H1 (cell line): Measurements from ENCODE around the gene ELL. TPM values are rescaled to one million over a fixed set of nuclear protein-coding genes. Genes with fewer than 3 reads are reported as not detected.

Experiments
- CTCF ChIA-PET: fragments of 300-600 bp; sonication (Branson Sonifier 250); formaldehyde crosslinking; loops from one replicate; lab custom pipeline; 2021; ENCODE audit not compliant: partially characterized antibody; lab: Charles Lee
- POLR2A ChIA-PET: fragments of 300-600 bp; sonication (Branson Sonifier 250); formaldehyde crosslinking; loops from one replicate; lab custom pipeline; 2021; ENCODE audit warnings: inconsistent platforms; ENCODE audit not compliant: partially characterized antibody; lab: Charles Lee
- DNase-seq, 2 experiments: peaks; one replicate each; pipeline versions ENCODE4 v3.0.0 to v3.0.0-alpha.2; 2010 to 2022; ENCODE audit warnings: low spot score in 2 of 2, low read depth in 1 of 2, mixed read lengths in 1 of 2
- FAIRE-seq: peaks from 2 replicates; lab custom pipeline; 2011; peaks lifted over from hg19 to GRCh38; lab: Jason Lieb, UNC
- H2AFZ ChIP-seq: 2 replicates; pipeline ENCODE4 v1.8.1; 2012; ENCODE audit warnings: low read length, inconsistent platforms
- H2AK5ac ChIP-seq: 2 replicates; pipeline ENCODE4 v1.6.1; 2013; ENCODE audit warnings: low read depth, low read length
- H2BK120ac ChIP-seq: replicated peaks from 2 replicates; pipeline ENCODE3; 2013; ENCODE audit warnings: low read depth, low read length, inconsistent platforms
- H2BK12ac ChIP-seq: 2 replicates; pipeline ENCODE4 v1.6.1; 2013; ENCODE audit warnings: low read depth, low read length
- H2BK15ac ChIP-seq: 2 replicates; pipeline ENCODE4 v1.6.1; 2013; ENCODE audit warnings: low read length
- H2BK20ac ChIP-seq: 2 replicates; pipeline ENCODE4 v1.6.1; 2013; ENCODE audit warnings: low read length
- H2BK5ac ChIP-seq: 2 replicates; pipeline ENCODE4 v1.6.1; 2013; ENCODE audit warnings: low read depth, low read length
- H3K14ac ChIP-seq: 2 replicates; pipeline ENCODE4 v1.6.1; 2013; ENCODE audit warnings: inconsistent platforms; ENCODE audit not compliant: insufficient read length
- H3K18ac ChIP-seq: 2 replicates; pipeline ENCODE4 v1.6.1; 2013; ENCODE audit warnings: low read length; ENCODE audit errors: extremely low read depth
- H3K23ac ChIP-seq: 2 replicates; pipeline ENCODE4 v1.6.1; 2013; ENCODE audit warnings: inconsistent platforms; ENCODE audit not compliant: insufficient read length
- H3K23me2 ChIP-seq: 2 replicates; pipeline ENCODE4 v1.6.1; 2013; ENCODE audit warnings: low read depth, low read length
- H3K27ac ChIP-seq: 2 replicates; pipeline ENCODE4 v1.6.1; 2011; ENCODE audit warnings: low read depth, low read length, inconsistent platforms
- H3K27me3 ChIP-seq, 4 experiments: replicated peaks in 1 of 4; 1 replicate in 1 of 4; 2 replicates in 3 of 4; pipeline versions ENCODE4 v1.6.1 to v1.8.1; 2011 to 2013; ENCODE audit warnings: low read length in 3 of 4, mild to moderate bottlenecking in 3 of 4, inconsistent platforms in 2 of 4, mixed read lengths in 2 of 4, moderate library complexity in 1 of 4; ENCODE audit not compliant: control insufficient read depth in 3 of 4, insufficient read depth in 3 of 4; ENCODE audit errors: extremely low read depth in 1 of 4
- H3K36me3 ChIP-seq, 4 experiments: 2 replicates each; pipeline versions ENCODE4 v1.6.1 to v1.8.1; 2011 to 2013; ENCODE audit warnings: mild to moderate bottlenecking in 4 of 4, low read length in 3 of 4, moderate library complexity in 2 of 4, control low read depth in 1 of 4, inconsistent platforms in 1 of 4; ENCODE audit not compliant: insufficient read depth in 4 of 4, control insufficient read depth in 2 of 4
- H3K4ac ChIP-seq: replicated peaks from 2 replicates; pipeline ENCODE3; 2013; ENCODE audit warnings: low read length, low read depth, mixed read lengths, inconsistent platforms; ENCODE audit not compliant: insufficient read length
- H3K4me1 ChIP-seq, 4 experiments: replicated peaks in 1 of 4; 1 replicate in 1 of 4; 2 replicates in 3 of 4; pipeline versions ENCODE4 v1.6.1 to v1.8.1; 2011 to 2013; ENCODE audit warnings: low read length in 3 of 4, inconsistent platforms in 2 of 4, mixed read lengths in 1 of 4; ENCODE audit not compliant: insufficient read depth in 4 of 4, control insufficient read depth in 3 of 4
- H3K4me2 ChIP-seq, 2 experiments: 2 replicates each; pipeline versions ENCODE4 v1.6.1 to v1.8.1; 2011 to 2013; ENCODE audit warnings: low read depth in 2 of 2, low read length in 2 of 2, control low read depth in 1 of 2, inconsistent platforms in 1 of 2, mild to moderate bottlenecking in 1 of 2; ENCODE audit not compliant: insufficient read depth in 1 of 2
- H3K4me3 ChIP-seq, 4 experiments: fragments of 200-600, 300-600 bp in 1 of 4; sonication (generic), shearing (Covaris generic), sonication (Bioruptor Twin) in 1 of 4; 2 replicates each; pipeline versions ENCODE4 v1.5.1 to v1.8.1; 2011 to 2016; ENCODE audit warnings: low read length in 4 of 4, low read depth in 3 of 4, control low read depth in 2 of 4, inconsistent platforms in 2 of 4, mild to moderate bottlenecking in 2 of 4, mixed read lengths in 1 of 4, moderate library complexity in 1 of 4; ENCODE audit not compliant: insufficient read depth in 2 of 4; ENCODE audit errors: extremely low read depth in 1 of 4
- H3K56ac ChIP-seq: replicated peaks from 2 replicates; pipeline ENCODE3; 2013; ENCODE audit warnings: low read depth, mild to moderate bottlenecking, mixed read lengths, low read length, inconsistent platforms; ENCODE audit not compliant: insufficient read length
- H3K79me1 ChIP-seq: 2 replicates; pipeline ENCODE4 v1.6.1; 2013; ENCODE audit warnings: low read depth, low read length, control low read depth
- H3K79me2 ChIP-seq, 2 experiments: 2 replicates each; pipeline versions ENCODE4 v1.6.1 to v1.8.1; 2012 to 2013; ENCODE audit warnings: low read length in 2 of 2, mild to moderate bottlenecking in 2 of 2, inconsistent platforms in 1 of 2; ENCODE audit not compliant: insufficient read depth in 2 of 2, control insufficient read depth in 1 of 2
- H3K9ac ChIP-seq, 4 experiments: replicated peaks in 1 of 4; 1 replicate in 1 of 4; 2 replicates in 3 of 4; pipeline versions ENCODE4 v1.6.1 to v1.8.1; 2011 to 2013; ENCODE audit warnings: low read depth in 3 of 4, low read length in 3 of 4, control low read depth in 2 of 4, mild to moderate bottlenecking in 2 of 4, moderate library complexity in 2 of 4, inconsistent platforms in 1 of 4; ENCODE audit errors: extremely low read depth in 1 of 4
- H3K9me3 ChIP-seq, 2 experiments: 2 replicates each; pipeline versions ENCODE4 v1.6.1 to v1.8.1; 2012 to 2013; ENCODE audit warnings: mild to moderate bottlenecking in 2 of 2, moderate library complexity in 2 of 2, control low read depth in 1 of 2, inconsistent platforms in 1 of 2, low read depth in 1 of 2, low read length in 1 of 2, mixed read lengths in 1 of 2; ENCODE audit not compliant: insufficient read depth in 2 of 2
- H4K20me1 ChIP-seq, 2 experiments: replicated peaks in 1 of 2; 2 replicates each; pipeline versions ENCODE3 to v1.8.1; 2011 to 2013; ENCODE audit warnings: inconsistent platforms in 2 of 2, low read length in 2 of 2, mild to moderate bottlenecking in 1 of 2; ENCODE audit not compliant: insufficient read depth in 2 of 2, control insufficient read depth in 1 of 2
- H4K5ac ChIP-seq: 2 replicates; pipeline ENCODE4 v1.6.1; 2013; ENCODE audit warnings: low read length, low read depth, mixed read lengths, inconsistent platforms; ENCODE audit not compliant: insufficient read length
- H4K8ac ChIP-seq: 2 replicates; pipeline ENCODE4 v1.8.0; 2013; ENCODE audit warnings: mild to moderate bottlenecking, moderate library complexity, low read length, inconsistent platforms; ENCODE audit not compliant: insufficient read depth; ENCODE audit errors: extremely low read depth
- H4K91ac ChIP-seq: replicated peaks from 2 replicates; pipeline ENCODE3; 2013; ENCODE audit warnings: low read length, mixed read lengths, inconsistent platforms; ENCODE audit not compliant: insufficient read length
- ASH2L ChIP-seq: fragments of 200-600, 300-600 bp; sonication (generic); IDR thresholded peaks from one replicate; pipeline ENCODE4 v1.7.1; 2017; ENCODE audit warnings: low read length
- WGBS, 2 experiments: shearing (Covaris generic) in 1 of 2; methylation state at CpG; one replicate each; pipeline versions ENCODE4 v1.1.6 to v1.1.7; 2013 to 2015; ENCODE audit warnings: low lambda C conversion rate in 2 of 2, mixed read lengths in 2 of 2, inconsistent platforms in 1 of 2, low coverage in 1 of 2, missing lambda C conversion rate in 1 of 2; ENCODE audit not compliant: insufficient replicate concordance in 2 of 2, insufficient coverage in 1 of 2, insufficient read length in 1 of 2; ENCODE audit errors: extremely low coverage in 1 of 2, missing lambda C conversion rate in 1 of 2; 5-methylcytosine and 5-hydroxymethylcytosine counted together
- polyA plus RNA-seq, 7 experiments: library from polyadenylated mRNA; depleted of rRNA in 3 of 7; stranded (reverse) in 5 of 7; unstranded in 2 of 7; fragments of >200 nt in 5 of 7; fragments of 200-250 nt in 2 of 7; gene quantifications; 1 replicate in 5 of 7; 2 replicates in 1 of 7; 4 replicates in 1 of 7; pipeline versions ENCODE4 v1.2.1 to v1.2.3, GENCODE V29; 2011 to 2013; ENCODE audit warnings: missing spikeins in 2 of 7, mixed read lengths in 2 of 7
- total RNA-seq: library from RNA; stranded (reverse); fragmentation: NEBNext Ultra II Directional; extraction: Animal tissue kit (Norgen Biotek cat#: 25700); gene quantifications from 2 replicates; pipeline ENCODE4 v1.2.1, GENCODE V29; 2021
- TF ChIP-seq, protein P1 (sequence below): IDR thresholded peaks from 2 replicates; pipeline ENCODE4 v1.6.1; 2011; ENCODE audit warnings: low read depth, mild to moderate bottlenecking, low read length; ENCODE audit not compliant: insufficient read depth

ELL gene
- total and polyA plus RNA-seq, 2 of the 8 experiments (the other 6 are each of a cell fraction or from before 2014, with no cell fraction given) = 5.2 to 10.5 TPM

DNA sequence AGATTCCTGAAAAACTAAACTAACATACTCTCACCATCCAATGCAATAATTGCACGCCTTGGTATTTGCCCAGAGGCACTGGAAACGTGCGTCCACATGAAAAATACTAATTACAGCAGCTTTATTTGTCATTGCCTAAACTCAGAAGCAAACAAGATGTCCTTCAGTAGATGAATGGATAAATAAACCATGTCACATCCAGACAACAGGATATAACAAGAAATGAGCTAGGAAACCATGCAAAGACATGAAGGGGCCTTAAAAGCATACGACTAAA, 25.0 kb downstream of the ELL start:
- Histone ChIP-seq H2BK15ac (no peak overlapping the region), H4K20me1 (peaks cover 15 to 34% of the 10 kb centered on the region in 2 experiments), H2AFZ (no peak overlapping the region), H4K8ac (no peak overlapping the region), H2BK20ac (no peak overlapping the region), H2BK120ac (no peak overlapping the region), H3K18ac (no peak overlapping the region), H3K14ac (no peak overlapping the region), H3K23ac (no peak overlapping the region), H3K9me3 (no peaks in the 10 kb centered on the region), H3K27ac (no peak overlapping the region), H3K9ac (no peak overlapping the region), H3K79me2 (peaks cover 0 to 41% of the 10 kb centered on the region in 2 experiments; a peak in 3 of 4 replicates), H3K4ac (no peak overlapping the region), H2BK12ac (no peak overlapping the region), H3K79me1 (peaks cover 27% of the 10 kb centered on the region), H4K91ac (no peak overlapping the region), H4K5ac (no peak overlapping the region), H3K56ac (no peak overlapping the region), H2AK5ac (no peak overlapping the region), H3K23me2 (no peaks in the 10 kb centered on the region), H3K4me2 (no peak overlapping the region), H2BK5ac (no peak overlapping the region), H3K36me3 (no peaks in the 10 kb centered on the region), H3K4me1 (peaks cover 0 to 9% (median 2%) of the 10 kb centered on the region in 4 experiments; a peak in 3 of 7 replicates), H3K27me3 (no peaks in the 10 kb centered on the region), H3K4me3 (no peak overlapping the region)
- ChIA-PET CTCF (interaction anchor here (0.6 to 32.9 kb wide), 7 partner anchors 5 to 388 kb away, joined by 3 to 458 read pairs (median 6); partner anchors contain the start of gene ELL), POLR2A (no interaction called here)
- TF ChIP-seq, protein P1, sequence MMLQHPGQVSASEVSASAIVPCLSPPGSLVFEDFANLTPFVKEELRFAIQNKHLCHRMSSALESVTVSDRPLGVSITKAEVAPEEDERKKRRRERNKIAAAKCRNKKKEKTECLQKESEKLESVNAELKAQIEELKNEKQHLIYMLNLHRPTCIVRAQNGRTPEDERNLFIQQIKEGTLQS = no peak
- no peak for TF ChIP-seq ASH2L
- DNase-seq (no peak), FAIRE-seq (no peak)
- 93% methylated on average over 4 of the region's 4 CpGs; no CpG with 5 or more reads in 1 of the 2 experiments for WGBS, 2 experiments
